Activated CD4-positive, alpha-beta T cell treated with anti-CD3 and anti-CD28 coated beads, Interleukin-2, Interleukin-6, amounts not matched to agents 100 ng/mL and 50 ng/mL, durations not matched to agents 16 hours and 8 hours (primary cell): ENCODE measurements around the gene CACUL1.
"Not testable (repeated sequence)": the region's sequence is repeated elsewhere in the genome, so short reads cannot be mapped to it uniquely, and the experiment has no call there.

Source experiments
- DNase-seq: peaks from one replicate; pipeline ENCODE4 v3.0.0-alpha.2; 2020

CACUL1 gene

GRCh38 chr10:118682533-118682932, 72.2 kb downstream of the CACUL1 start:
- DNase-seq = no peak

- DNase-seq = no peak
Measured at GRCh38 chr10:118680197-118680596, 74.6 kb downstream of the CACUL1 start.

- no peak for DNase-seq
Measured at GRCh38 chr10:118674226-118674919, 80.4 kb downstream of the CACUL1 start.

GRCh38 chr10:118672766-118673715, 81.7 kb downstream of the CACUL1 start:
- no peak for DNase-seq

GRCh38 chr10:118672153-118672552, 82.6 kb downstream of the CACUL1 start:
- DNase-seq = no peak

GRCh38 chr10:118671221-118671620, 83.5 kb downstream of the CACUL1 start:
- not testable (repeated sequence) for DNase-seq

- no peak for DNase-seq
Measured at GRCh38 chr10:118670472-118671124, 84.2 kb downstream of the CACUL1 start.

GRCh38 chr10:118669835-118670234, 84.9 kb downstream of the CACUL1 start:
- DNase-seq = no peak

- no peak for DNase-seq
Measured at GRCh38 chr10:118669020-118669791, 85.6 kb downstream of the CACUL1 start.

GRCh38 chr10:118668228-118668952, 86.4 kb downstream of the CACUL1 start:
- DNase-seq = no peak

GRCh38 chr10:118667732-118668131, 87.0 kb downstream of the CACUL1 start:
- DNase-seq = no peak

- no peak for DNase-seq
Measured at GRCh38 chr10:118666350-118666749, 88.4 kb downstream of the CACUL1 start.

GRCh38 chr10:118664321-118664720, 90.4 kb downstream of the CACUL1 start:
- DNase-seq = no peak

- no peak for DNase-seq
Measured at GRCh38 chr10:118663176-118663575, 91.6 kb downstream of the CACUL1 start.

GRCh38 chr10:118662228-118663035, 92.3 kb downstream of the CACUL1 start:
- DNase-seq = no peak

- no peak for DNase-seq
Measured at GRCh38 chr10:118658762-118659161, 96.0 kb downstream of the CACUL1 start.

- DNase-seq = not testable (repeated sequence)
Measured at GRCh38 chr10:118658168-118658567, 96.6 kb downstream of the CACUL1 start.

- not testable (repeated sequence) for DNase-seq
Measured at GRCh38 chr10:118645294-118645693, 109.5 kb downstream of the CACUL1 start.

GRCh38 chr10:118642228-118642627, 112.5 kb downstream of the CACUL1 start:
- no peak for DNase-seq

GRCh38 chr10:118638680-118639079, 116.1 kb downstream of the CACUL1 start:
- no peak for DNase-seq
